H7 (cell line): ENCODE data around the gene RNF212B. TPM values are rescaled to one million over a fixed set of nuclear protein-coding genes. Genes with fewer than 3 reads are reported as not detected.
"Not testable (repeated sequence)": the region's sequence is repeated elsewhere in the genome, so short reads cannot be mapped to it uniquely, and the experiment has no call there.

Experiments used
- DNase-seq: peaks from one replicate; pipeline ENCODE4 v3.0.0; 2012
- H3K27me3 ChIP-seq: 2 replicates; pipeline ENCODE4 v1.6.0; 2011; ENCODE audit warnings: mild to moderate bottlenecking, low read length; ENCODE audit not compliant: control insufficient read depth, insufficient read depth
- H3K36me3 ChIP-seq: replicated peaks from 2 replicates; pipeline ENCODE4 v1.5.1; 2011; ENCODE audit warnings: low read length; ENCODE audit not compliant: control insufficient read depth, insufficient read depth
- H3K4me3 ChIP-seq: 2 replicates; pipeline ENCODE4 v1.5.1; 2011; ENCODE audit warnings: low read depth, mild to moderate bottlenecking, control low read depth, low read length, moderate library complexity; ENCODE audit not compliant: insufficient read depth
- total RNA-seq: library from RNA; depleted of rRNA; stranded (reverse); fragments of >200 nt; shearing (Covaris generic); gene quantifications from 2 replicates; pipeline ENCODE4 v1.2.3, GENCODE V29; 2014

RNF212B gene
- total RNA-seq, 1 experiment from 2014 or later, result 0.24 TPM

- not testable (repeated sequence) for H3K27me3 ChIP-seq, DNase-seq, H3K36me3 ChIP-seq, H3K4me3 ChIP-seq
Observed at GRCh38 chr14:23224958-23225357, 12.8 kb upstream of the RNF212B start.

- DNase-seq, result no peak
- H3K4me3 ChIP-seq, result no peak overlapping the region
- no peaks in the 10 kb centered on the region for H3K27me3 ChIP-seq
- no peaks in the 10 kb centered on the region for H3K36me3 ChIP-seq
Observed at GRCh38 chr14:23227566-23227965, 10.2 kb upstream of the RNF212B start.

- Histone ChIP-seq H3K36me3 (no peaks in the 10 kb centered on the region), H3K4me3 (no peak overlapping the region), H3K27me3 (no peaks in the 10 kb centered on the region)
- no peak for DNase-seq
Observed at GRCh38 chr14:23228812-23229211, 8.9 kb upstream of the RNF212B start.

GRCh38 chr14:23232241-23232808 is 5.4 kb upstream of the RNF212B start:
- not testable (repeated sequence) for H3K36me3 ChIP-seq, H3K27me3 ChIP-seq, DNase-seq, H3K4me3 ChIP-seq

- no peak overlapping the region for H3K4me3 ChIP-seq
- H3K36me3 ChIP-seq, result no peaks in the 10 kb centered on the region
- no peak for DNase-seq
- no peaks in the 10 kb centered on the region for H3K27me3 ChIP-seq
Observed at GRCh38 chr14:23240661-23241060, 2.9 kb downstream of the RNF212B start.

GRCh38 chr14:23241061-23241715 is 3.5 kb downstream of the RNF212B start:
- not testable (repeated sequence) for H3K36me3 ChIP-seq, H3K4me3 ChIP-seq, H3K27me3 ChIP-seq, DNase-seq

GRCh38 chr14:23242076-23242475 is 4.3 kb downstream of the RNF212B start:
- Histone ChIP-seq H3K27me3 (no peaks in the 10 kb centered on the region), H3K36me3 (no peaks in the 10 kb centered on the region), H3K4me3 (no peak overlapping the region)
- DNase-seq, result no peak

- Histone ChIP-seq H3K27me3 (no peaks in the 10 kb centered on the region), H3K4me3 (no peak overlapping the region), H3K36me3 (no peaks in the 10 kb centered on the region)
- DNase-seq, result no peak
Observed at GRCh38 chr14:23243066-23243465, 5.3 kb downstream of the RNF212B start.

- H3K36me3 ChIP-seq, result no peaks in the 10 kb centered on the region
- H3K27me3 ChIP-seq, result no peaks in the 10 kb centered on the region
- no peak overlapping the region for H3K4me3 ChIP-seq
- DNase-seq, result no peak
Observed at GRCh38 chr14:23245282-23245681, 7.5 kb downstream of the RNF212B start.

GRCh38 chr14:23248601-23249000 is 10.9 kb downstream of the RNF212B start:
- no peaks in the 10 kb centered on the region for H3K36me3 ChIP-seq

GRCh38 chr14:23249824-23250223 is 12.1 kb downstream of the RNF212B start:
- Histone ChIP-seq H3K4me3 (no peak overlapping the region), H3K36me3 (no peaks in the 10 kb centered on the region), H3K27me3 (no peaks in the 10 kb centered on the region)
- DNase-seq, result no peak

More at GRCh38 chr14:23248601-23249000, 10.9 kb downstream of the RNF212B start:
- DNase-seq, result no peak
- Histone ChIP-seq H3K4me3 (no peak overlapping the region), H3K27me3 (no peaks in the 10 kb centered on the region)

- DNase-seq, result peak; percentile 35
- no peaks in the 10 kb centered on the region for H3K27me3 ChIP-seq
- H3K4me3 ChIP-seq, result no peak overlapping the region
- H3K36me3 ChIP-seq, result no peaks in the 10 kb centered on the region
Observed at GRCh38 chr14:23252006-23252405, 14.3 kb downstream of the RNF212B start.

GRCh38 chr14:23252420-23253333 is 14.9 kb downstream of the RNF212B start:
- no peaks in the 10 kb centered on the region for H3K27me3 ChIP-seq
- no peak overlapping the region for H3K4me3 ChIP-seq
- DNase-seq, result peak; percentile 42
- H3K36me3 ChIP-seq, result no peaks in the 10 kb centered on the region

GRCh38 chr14:23258256-23258655 is 20.5 kb downstream of the RNF212B start:
- Histone ChIP-seq H3K36me3 (no peaks in the 10 kb centered on the region), H3K4me3 (no peak overlapping the region), H3K27me3 (peaks cover 1% of the 10 kb centered on the region; the same call in 1 of the 2 replicates)
- no peak for DNase-seq

GRCh38 chr14:23259426-23259825 is 21.7 kb downstream of the RNF212B start:
- Histone ChIP-seq H3K36me3 (no peaks in the 10 kb centered on the region), H3K4me3 (no peak overlapping the region), H3K27me3 (peaks cover 1% of the 10 kb centered on the region; the same call in 1 of the 2 replicates)
- DNase-seq, result no peak
